Gastrocnemius medialis (tissue), 4 donors: ENCODE data around the gene FAM13A.

ENCODE experiments used
- POLR2A ChIP-seq, 2 donors: fragments of 450-650 bp; IDR thresholded peaks; one replicate each; pipeline ENCODE4 v1.6.1; 2017; ENCODE audit warnings: antibody characterized with exemption in 2 of 2, mild to moderate bottlenecking in 2 of 2, moderate library complexity in 2 of 2
- TF ChIP-seq, protein P1 (sequence below), 5 experiments: fragments of 450-650 bp in 3 of 5; fragments of 200-600 bp in 2 of 5; sonication (generic) in 2 of 5; IDR thresholded peaks in 4 of 5; conservative IDR thresholded peaks in 1 of 5; 1 replicate in 4 of 5; 2 replicates in 1 of 5; pipeline ENCODE4 v1.5.1; 2016 to 2019; ENCODE audit warnings: antibody characterized with exemption in 5 of 5, mild to moderate bottlenecking in 3 of 5, moderate library complexity in 3 of 5

DNA sequence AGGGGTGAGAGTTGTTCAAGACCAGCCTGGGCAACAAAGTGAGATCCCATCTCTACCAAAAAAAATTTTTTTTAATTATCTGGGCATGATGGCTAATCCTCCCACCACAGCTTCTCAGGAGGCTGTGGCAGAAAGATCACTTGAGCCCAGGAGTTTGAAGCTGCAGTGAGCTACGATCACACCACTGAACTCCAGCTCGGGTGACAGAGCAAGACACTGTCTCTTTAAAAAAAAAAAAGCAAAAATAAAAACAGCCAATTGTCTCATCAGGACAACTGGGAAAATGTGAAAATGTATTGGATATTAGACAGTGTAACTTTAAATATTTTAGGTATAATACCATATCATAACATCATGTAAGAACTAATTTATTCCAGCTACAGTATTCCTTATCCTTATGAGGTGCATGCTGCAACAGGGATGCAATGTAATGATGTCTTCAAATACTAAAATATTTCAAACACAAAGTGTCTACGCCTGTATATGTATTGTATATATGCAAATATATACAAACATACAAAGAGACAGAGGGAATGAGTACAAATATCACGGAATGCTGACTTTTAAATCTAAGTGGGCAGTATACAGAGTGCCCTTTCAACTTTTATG, 17.2 kb downstream of the FAM13A start:
- no peak for TF ChIP-seq POLR2A (IDR thresholded peaks at IDR 0.05)
- TF ChIP-seq, protein P1, sequence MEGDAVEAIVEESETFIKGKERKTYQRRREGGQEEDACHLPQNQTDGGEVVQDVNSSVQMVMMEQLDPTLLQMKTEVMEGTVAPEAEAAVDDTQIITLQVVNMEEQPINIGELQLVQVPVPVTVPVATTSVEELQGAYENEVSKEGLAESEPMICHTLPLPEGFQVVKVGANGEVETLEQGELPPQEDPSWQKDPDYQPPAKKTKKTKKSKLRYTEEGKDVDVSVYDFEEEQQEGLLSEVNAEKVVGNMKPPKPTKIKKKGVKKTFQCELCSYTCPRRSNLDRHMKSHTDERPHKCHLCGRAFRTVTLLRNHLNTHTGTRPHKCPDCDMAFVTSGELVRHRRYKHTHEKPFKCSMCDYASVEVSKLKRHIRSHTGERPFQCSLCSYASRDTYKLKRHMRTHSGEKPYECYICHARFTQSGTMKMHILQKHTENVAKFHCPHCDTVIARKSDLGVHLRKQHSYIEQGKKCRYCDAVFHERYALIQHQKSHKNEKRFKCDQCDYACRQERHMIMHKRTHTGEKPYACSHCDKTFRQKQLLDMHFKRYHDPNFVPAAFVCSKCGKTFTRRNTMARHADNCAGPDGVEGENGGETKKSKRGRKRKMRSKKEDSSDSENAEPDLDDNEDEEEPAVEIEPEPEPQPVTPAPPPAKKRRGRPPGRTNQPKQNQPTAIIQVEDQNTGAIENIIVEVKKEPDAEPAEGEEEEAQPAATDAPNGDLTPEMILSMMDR (IDR thresholded peaks at IDR 0.05 in 4 of 5, conservative IDR thresholded peaks at IDR 0.05 in 1 of 5), result no peak
